Neutrophil (primary cell): Measurements from ENCODE around the gene TNKS2.

Experiments used
- H3K27ac ChIP-seq: fragments of 200-600 bp; sonication (generic); 2 replicates; pipeline ENCODE4 v1.5.1; 2016; ENCODE audit warnings: mild to moderate bottlenecking, moderate library complexity
- H3K27me3 ChIP-seq: fragments of 200-600 bp; sonication (generic); 2 replicates; pipeline ENCODE4 v1.6.0; 2016; ENCODE audit warnings: mild to moderate bottlenecking
- H3K36me3 ChIP-seq: fragments of 200-600 bp; sonication (generic); 2 replicates; pipeline ENCODE4 v1.5.1; 2017
- H3K4me1 ChIP-seq, 2 experiments: fragments of 200-600 bp in 1 of 2; sonication (generic) in 1 of 2; 1 replicate in 1 of 2; 2 replicates in 1 of 2; pipeline versions ENCODE4 v1.5.1 to v1.6.1; 2013 to 2016; ENCODE audit warnings: low read depth in 1 of 2, low read length in 1 of 2, mild to moderate bottlenecking in 1 of 2, moderate library complexity in 1 of 2; ENCODE audit not compliant: control insufficient read depth in 1 of 2, insufficient read depth in 1 of 2
- H3K4me3 ChIP-seq, 2 experiments: fragments of 200-600 bp in 1 of 2; sonication (generic) in 1 of 2; 1 replicate in 1 of 2; 2 replicates in 1 of 2; pipeline ENCODE4 v1.5.1; 2013 to 2016; ENCODE audit warnings: low read depth in 1 of 2, low read length in 1 of 2, mild to moderate bottlenecking in 1 of 2, moderate library complexity in 1 of 2
- H3K9me3 ChIP-seq: fragments of 200-600 bp; sonication (generic); 2 replicates; pipeline ENCODE4 v1.5.1; 2016
- TF ChIP-seq, protein P1 (sequence below): fragments of 200-600 bp; sonication (generic); IDR thresholded peaks from 2 replicates; pipeline ENCODE4 v1.5.1; 2016; ENCODE audit warnings: antibody characterized with exemption

TNKS2 gene

DNA sequence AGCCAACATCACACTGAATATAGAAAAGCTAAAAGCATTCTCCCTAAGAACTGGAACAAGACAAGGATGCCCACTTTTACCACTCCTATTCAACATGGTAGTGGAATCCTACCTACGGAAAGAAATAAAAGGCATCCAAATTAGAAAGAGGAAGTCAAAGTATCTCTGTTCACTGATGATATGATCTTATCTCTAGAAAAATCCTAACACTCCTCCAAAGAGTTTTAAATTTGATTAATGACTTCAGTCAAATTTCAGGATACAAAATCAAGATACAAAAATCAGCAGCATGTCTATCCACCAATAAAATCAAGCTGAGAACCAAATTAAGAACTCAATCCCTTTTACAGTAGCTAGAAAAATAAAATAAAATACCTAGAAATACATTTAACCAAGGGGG, 35.3 kb upstream of the TNKS2 start:
- TF ChIP-seq, protein P1, sequence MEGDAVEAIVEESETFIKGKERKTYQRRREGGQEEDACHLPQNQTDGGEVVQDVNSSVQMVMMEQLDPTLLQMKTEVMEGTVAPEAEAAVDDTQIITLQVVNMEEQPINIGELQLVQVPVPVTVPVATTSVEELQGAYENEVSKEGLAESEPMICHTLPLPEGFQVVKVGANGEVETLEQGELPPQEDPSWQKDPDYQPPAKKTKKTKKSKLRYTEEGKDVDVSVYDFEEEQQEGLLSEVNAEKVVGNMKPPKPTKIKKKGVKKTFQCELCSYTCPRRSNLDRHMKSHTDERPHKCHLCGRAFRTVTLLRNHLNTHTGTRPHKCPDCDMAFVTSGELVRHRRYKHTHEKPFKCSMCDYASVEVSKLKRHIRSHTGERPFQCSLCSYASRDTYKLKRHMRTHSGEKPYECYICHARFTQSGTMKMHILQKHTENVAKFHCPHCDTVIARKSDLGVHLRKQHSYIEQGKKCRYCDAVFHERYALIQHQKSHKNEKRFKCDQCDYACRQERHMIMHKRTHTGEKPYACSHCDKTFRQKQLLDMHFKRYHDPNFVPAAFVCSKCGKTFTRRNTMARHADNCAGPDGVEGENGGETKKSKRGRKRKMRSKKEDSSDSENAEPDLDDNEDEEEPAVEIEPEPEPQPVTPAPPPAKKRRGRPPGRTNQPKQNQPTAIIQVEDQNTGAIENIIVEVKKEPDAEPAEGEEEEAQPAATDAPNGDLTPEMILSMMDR, result no peak
- no peaks in the 10 kb centered on the region for H3K36me3 ChIP-seq
- no peak overlapping the region for H3K4me3 ChIP-seq
- H3K27me3 ChIP-seq, result peaks cover 1% of the 10 kb centered on the region
- peaks cover 5 to 13% of the 10 kb centered on the region in 2 experiments for H3K4me1 ChIP-seq
- peaks cover 3% of the 10 kb centered on the region for H3K9me3 ChIP-seq
- H3K27ac ChIP-seq, result no peak overlapping the region

DNA sequence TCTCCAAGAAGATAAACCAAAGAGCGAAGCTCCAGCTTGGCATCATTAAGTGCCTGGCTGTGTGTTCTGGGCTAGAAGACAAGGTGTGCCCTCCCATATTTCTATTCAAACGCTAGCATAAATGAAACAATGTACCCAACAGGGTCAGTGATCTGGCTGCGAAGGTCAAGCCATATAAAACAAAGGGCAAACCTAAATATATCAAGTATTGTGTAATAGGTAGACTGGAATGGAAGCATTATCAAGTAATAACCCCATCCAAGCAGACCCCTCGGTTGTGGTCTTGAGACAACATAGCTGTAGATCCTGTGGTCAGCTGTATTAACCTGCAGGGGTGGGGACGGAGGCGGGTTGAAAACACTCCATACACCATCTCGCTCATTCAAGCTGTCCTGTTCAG, 31.6 kb upstream of the TNKS2 start:
- Histone ChIP-seq H3K27me3 (no peaks in the 10 kb centered on the region), H3K9me3 (no peaks in the 10 kb centered on the region), H3K27ac (no peak overlapping the region), H3K4me3 (no peak overlapping the region), H3K36me3 (no peaks in the 10 kb centered on the region), H3K4me1 (peaks cover 2 to 5% of the 10 kb centered on the region in 2 experiments)
- TF ChIP-seq, protein P1, result no peak

DNA sequence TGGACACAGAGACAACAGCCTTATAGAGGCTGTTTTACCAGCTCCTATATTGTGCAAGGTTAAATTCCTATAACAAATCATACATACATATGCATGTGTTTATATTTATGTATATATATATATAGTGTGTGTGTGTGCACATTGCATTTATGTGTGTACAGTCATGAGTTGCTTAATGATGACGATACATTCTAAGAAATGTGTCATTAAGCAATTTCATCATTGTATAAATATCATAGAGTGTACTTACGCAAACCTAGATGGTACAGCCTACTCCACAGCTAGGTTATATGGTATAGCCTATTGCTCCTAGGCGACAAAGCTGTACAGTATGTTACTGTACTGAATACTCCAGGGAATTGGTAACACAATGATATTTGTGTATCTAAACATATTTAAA, 30.1 kb upstream of the TNKS2 start:
- no peaks in the 10 kb centered on the region for H3K27me3 ChIP-seq
- H3K4me1 ChIP-seq, result no peaks in the 10 kb centered on the region
- TF ChIP-seq, protein P1, result no peak

DNA sequence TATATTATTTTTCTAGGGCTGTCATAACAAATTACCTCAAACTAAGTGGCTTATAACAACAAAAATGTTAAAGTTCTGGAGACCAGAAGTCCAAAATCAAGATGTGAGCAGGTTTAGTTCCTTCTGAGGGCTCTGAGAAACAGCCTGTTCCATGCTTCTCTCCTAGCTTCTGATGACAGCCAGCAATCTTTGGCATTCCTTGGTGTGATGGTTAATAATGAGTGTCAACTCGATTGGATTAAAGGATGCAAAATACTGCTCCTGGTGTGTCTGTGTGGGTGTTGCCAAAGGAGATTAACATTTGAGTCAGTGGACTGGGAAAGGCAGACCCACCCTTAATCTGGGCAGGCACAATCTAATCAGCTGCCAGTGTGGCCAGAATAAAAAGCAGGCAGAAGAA, 26.3 kb upstream of the TNKS2 start:
- TF ChIP-seq, protein P1, result no peak
- no peaks in the 10 kb centered on the region for H3K4me1 ChIP-seq
- no peaks in the 10 kb centered on the region for H3K9me3 ChIP-seq
- H3K27me3 ChIP-seq, result peaks cover 8% of the 10 kb centered on the region
- H3K36me3 ChIP-seq, result no peaks in the 10 kb centered on the region
- H3K4me3 ChIP-seq, result no peak overlapping the region
- H3K27ac ChIP-seq, result no peak overlapping the region

More for the DNA sequence above, 30.1 kb upstream of the TNKS2 start:
- no peak overlapping the region for H3K27ac ChIP-seq
- H3K4me3 ChIP-seq, result no peak overlapping the region
- no peaks in the 10 kb centered on the region for H3K36me3 ChIP-seq
- H3K9me3 ChIP-seq, result no peaks in the 10 kb centered on the region

DNA sequence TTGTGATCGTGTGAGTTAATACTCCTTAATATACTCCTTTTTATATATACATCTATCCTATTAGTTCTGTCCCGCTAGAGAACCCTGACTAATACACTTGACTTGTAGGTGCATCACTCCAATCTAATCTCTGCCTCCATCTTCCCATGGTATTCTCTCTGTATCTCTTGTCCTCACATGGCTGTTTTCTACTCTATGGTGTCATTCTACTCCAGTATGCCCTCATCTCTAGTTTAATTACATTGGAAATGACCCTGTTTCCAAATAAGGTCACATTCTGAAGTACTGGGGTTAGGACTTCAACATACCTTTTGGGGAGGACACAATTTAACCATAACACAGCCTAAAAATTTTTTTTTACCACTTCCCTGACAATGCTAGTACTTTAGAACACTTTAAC, 25.8 kb upstream of the TNKS2 start:
- Histone ChIP-seq H3K27ac (no peak overlapping the region), H3K4me3 (no peak overlapping the region), H3K9me3 (no peaks in the 10 kb centered on the region), H3K27me3 (peaks cover 8% of the 10 kb centered on the region), H3K4me1 (no peaks in the 10 kb centered on the region), H3K36me3 (no peaks in the 10 kb centered on the region)
- TF ChIP-seq, protein P1, result no peak

DNA sequence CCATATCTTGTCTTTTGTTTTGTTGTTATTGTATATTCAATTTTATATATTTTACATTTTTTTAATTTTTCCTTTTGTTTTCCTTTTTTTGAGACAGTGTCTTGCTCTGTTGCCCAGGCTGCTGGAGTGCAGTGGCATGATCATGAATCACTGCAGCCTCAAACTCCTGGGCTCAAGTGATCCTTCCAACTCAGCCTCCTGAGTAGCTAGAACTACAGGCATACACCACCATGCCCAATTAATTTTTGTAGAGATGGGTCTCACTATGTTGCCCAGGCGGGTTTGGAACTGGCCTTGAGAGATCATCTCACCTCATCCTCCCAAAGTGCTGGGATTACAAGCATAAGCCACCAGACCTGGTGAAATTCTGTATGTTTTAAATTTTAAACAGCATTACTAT, 25.4 kb upstream of the TNKS2 start:
- Histone ChIP-seq H3K4me3 (no peak overlapping the region), H3K27ac (no peak overlapping the region), H3K27me3 (peaks cover 8% of the 10 kb centered on the region), H3K36me3 (no peaks in the 10 kb centered on the region), H3K9me3 (no peaks in the 10 kb centered on the region), H3K4me1 (no peaks in the 10 kb centered on the region)
- TF ChIP-seq, protein P1, result no peak
